GM18870 (cell line): ENCODE results near the gene TPST2.

ENCODE experiments used
- ATAC-seq: cut with Tn5 transposase; IDR thresholded peaks from one replicate; pipeline ENCODE4 v1.9.1; 2021; ENCODE audit warnings: moderate library complexity; ENCODE audit not compliant: unreplicated experiment

TPST2 gene

DNA sequence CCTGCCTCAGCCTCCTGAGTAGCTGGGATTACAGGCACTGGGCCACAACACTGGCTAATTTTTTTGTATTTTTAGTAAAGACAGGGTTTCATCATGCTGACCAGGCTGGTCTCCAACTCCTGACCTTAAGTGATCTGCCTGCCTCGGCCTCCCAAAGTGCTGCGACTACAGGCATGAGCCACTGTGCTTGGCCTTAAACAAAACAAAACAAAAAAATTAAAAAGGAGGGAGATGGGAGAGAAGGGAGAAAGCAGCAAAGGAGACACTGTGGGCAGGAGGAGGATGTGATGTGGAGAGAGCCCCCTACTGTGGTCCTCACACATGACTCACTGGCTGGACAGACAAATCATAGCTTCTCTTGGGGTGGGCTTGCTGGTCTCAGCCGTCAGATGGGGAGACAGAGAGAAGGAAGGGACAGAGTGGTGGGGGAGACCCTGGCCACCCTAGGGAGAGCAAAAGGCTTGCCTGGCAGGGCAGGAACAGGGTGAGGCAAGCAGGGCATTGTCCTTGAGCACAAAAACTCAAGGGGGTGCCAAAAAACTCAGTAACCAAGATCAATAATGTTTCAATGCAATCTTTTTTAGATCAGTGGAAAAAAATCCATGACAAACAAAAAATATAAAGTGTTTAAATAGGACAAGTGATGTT lies 31.6 kb downstream of the TPST2 start:
- ATAC-seq: no peak

- no peak for ATAC-seq
These were observed 33.0 kb downstream of the TPST2 start for GRCh38 chr22:26556904-26557303.

DNA sequence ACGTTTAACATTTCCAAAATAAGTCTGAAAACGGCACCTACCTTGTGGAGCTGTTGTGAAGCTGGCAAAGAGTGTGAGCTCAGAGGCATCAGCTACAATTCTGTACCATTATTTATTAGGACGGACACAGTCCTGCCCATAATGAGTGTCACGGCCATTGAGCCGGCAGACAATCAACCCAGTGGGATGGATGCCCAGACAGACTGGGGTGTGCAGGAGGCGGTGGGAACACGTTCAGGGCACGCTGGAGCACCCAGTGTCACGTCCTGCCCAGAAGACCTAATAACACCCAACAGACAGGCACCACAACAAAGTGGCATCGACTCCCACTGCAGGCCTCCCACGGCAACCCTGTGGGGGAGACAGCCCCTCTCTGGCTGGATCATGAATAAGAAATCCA lies 34.5 kb downstream of the TPST2 start:
- no peak for ATAC-seq

- ATAC-seq: no peak
These were observed 35.0 kb downstream of the TPST2 start for GRCh38 chr22:26554956-26555355.

DNA sequence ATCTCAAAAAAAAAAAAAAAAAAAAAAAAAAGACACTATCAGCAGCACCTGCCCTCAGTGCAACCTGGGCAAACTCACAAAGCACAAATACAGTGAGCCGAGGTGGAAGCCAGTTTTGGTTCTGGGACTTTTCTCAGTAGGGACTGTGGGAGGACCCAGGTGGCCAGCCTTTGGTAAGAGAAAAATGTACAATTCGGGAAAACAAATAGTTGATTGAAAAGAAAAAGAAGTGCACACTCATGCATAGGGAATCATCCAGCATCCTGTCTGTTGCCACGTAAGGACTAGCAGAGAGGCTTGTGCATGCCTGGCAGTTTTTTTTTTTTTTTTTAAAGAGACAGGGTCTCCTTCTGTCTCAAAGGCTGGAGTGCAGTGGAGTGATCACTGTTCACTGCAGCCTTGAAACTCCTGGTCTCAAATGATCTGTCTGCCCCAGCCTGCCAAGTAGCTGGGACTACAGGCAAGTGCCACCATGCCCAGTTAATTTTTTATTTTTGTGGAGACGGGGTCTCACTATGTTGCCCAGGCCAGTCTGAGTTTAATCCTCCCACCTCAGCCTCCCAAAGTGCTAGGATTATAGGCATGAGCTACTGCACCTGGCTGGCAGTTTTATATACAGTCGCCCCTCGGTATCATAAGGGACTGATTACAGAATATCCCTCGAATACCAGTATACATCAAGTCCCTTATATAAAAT lies 36.7 kb downstream of the TPST2 start:
- ATAC-seq: no peak

- ATAC-seq: no peak
These were observed 37.5 kb downstream of the TPST2 start for GRCh38 chr22:26552466-26552865.

DNA sequence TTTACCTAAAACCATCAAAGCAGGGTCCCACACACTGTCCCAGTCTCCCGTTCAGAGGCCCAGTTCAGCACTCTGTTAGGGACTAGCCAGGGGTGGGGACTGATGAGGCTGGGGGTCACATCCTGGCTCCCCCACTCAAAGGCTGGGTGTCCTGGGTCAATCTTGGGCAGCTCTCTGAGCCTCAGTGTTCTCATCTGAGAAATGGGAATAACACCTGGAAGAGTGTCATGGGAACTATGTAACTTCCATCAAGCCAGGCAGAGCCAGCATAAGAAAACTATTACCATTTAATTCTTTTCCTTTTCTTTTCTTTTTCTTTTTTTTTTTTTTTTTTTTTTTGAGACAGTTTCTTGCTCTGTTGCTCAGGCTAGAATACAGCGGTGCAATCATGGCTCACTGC lies 38.4 kb downstream of the TPST2 start:
- no peak for ATAC-seq

DNA sequence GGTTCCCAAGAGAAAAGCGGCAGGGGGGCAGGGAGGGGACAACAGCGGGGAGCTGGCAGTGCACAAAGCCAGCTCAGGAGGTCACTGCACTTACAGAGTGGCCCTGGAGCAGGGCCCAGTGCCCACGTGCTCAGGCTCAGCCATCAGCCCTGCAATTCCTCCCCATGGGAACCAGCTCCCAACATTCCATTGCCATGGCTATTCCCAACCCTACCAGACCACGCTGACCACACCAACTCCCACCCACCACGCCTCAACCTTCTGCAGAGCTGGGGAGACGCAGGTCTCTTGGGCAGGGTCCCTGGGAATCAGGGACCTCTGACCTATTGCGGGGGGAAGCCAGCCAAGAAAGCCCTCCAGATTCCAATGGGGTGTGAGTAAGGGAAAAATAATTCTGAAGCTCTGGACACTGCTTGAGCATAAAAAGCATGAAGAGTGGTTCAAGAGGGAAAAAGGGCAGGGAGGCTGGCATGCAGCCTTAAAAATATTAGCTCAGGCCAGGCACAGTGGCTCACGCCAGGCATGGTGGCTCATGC lies 39.4 kb downstream of the TPST2 start:
- ATAC-seq: no peak

GRCh38 chr22:26549902-26550497 lies 39.9 kb downstream of the TPST2 start:
- no peak for ATAC-seq

DNA sequence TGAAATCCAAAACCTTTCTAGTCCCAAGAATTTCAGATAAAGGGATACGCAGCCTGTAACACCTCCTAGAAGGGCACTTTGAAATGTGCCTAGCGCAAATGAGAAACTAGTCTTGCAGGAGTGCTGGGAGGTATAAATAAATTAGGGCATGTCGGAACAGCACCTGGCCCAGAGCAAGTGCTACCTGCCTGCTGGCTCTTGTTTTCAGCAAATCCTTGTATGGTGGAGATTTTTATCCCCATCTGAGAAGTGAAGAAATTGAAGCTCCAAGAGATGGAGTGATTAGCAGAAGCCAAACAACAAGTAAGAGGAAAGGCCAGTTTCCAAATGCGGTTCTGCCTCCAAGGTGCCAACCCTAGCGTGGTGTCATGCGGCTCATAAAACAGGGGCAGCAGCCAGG lies 40.9 kb downstream of the TPST2 start:
- ATAC-seq: no peak

DNA sequence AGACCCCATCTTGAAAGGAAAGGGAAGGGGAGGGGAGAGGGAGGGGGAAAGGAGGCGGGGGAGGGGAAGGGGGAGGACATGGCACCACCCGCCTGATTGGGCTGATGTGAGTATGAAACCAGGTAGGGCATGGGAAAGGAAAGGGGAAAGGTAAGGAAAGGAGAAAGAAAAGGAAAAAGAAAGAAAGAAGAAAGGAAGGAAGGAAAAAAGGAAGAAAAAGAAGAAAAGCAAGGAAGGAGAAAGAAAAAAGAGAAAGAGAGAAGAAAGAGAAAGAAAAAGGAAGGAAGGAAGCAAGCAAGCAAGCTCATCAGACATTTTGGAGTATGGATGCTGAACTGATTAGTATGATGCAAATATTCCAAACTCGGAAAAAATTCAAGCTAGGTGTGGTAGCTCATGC lies 41.6 kb downstream of the TPST2 start:
- ATAC-seq: no peak

DNA sequence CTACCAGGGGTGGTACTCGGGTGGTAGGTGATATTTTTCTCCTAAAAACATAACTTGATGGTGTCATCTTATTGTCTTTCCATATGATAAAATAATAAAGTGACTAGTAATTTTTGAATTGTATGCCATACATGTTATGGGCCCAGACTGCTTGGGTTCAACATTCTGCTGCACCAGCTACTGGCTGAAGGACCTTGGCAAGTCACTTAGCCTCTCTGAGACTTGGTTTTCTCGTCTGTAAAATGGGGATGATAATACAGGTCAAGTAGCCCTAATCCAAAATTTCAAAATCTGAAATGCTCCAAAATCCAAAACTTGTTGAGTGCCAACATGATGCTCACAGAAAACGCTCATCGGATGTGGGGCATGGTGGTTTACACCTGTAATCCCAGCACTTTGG lies 42.1 kb downstream of the TPST2 start:
- ATAC-seq: no peak

DNA sequence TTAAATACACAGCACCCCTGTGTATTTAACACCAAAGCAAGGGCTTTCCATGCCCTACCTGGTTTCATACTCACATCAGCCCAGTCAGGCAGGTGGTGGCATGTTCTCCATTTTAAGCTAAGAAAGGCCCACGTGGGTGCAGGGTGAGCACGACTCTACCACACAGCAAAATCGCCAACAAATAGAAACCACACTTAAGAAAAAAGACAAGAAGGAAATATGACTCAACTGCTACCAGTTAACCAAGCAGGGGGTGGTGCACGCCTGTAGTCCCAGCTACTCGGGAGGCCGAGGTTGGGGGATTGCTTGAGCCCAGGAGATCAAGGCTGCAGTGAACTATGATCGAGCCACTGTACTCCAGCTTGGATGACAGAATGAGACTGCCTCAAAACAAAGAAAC lies 42.5 kb downstream of the TPST2 start:
- no peak for ATAC-seq

- ATAC-seq: no peak
These were observed 43.6 kb downstream of the TPST2 start for GRCh38 chr22:26546282-26546681.

DNA sequence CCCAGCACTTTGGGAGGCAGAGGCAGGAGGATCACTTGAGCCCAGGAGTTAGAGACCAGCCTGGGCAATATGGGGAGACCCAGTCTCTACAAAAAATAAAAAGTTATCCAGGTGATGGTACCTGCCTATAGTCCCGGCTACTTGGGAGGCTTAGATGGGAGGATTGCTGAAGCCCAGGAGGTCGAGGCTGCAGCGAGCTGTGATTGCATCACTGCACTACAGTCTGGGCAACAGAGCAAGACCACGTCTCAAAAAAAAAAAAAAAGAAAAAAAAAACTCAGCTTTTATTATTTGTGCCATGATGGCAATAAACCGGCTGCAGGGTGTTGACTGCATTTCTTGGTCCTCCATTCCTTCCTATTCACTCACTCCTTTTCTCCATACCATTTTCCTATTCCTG lies 44.1 kb downstream of the TPST2 start:
- no peak for ATAC-seq

DNA sequence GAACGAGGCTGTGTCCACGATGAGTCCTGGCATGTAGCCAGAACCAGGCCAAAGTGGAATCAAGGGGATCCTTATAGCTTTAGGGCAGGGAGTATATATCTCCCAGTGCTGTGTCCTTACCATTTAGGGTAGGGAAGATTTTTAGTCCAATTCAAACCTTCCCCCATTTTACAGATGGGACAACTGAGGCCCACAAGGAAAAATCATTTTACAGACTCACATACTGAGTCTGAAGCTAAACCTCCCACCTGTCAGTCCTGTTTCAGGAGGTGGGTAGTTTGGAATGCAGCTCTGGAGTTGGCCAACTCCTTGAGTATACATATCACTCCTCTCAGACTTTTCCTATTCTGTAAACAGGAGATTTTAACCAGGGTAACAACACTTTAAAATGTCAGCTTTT lies 44.5 kb downstream of the TPST2 start:
- ATAC-seq: no peak

DNA sequence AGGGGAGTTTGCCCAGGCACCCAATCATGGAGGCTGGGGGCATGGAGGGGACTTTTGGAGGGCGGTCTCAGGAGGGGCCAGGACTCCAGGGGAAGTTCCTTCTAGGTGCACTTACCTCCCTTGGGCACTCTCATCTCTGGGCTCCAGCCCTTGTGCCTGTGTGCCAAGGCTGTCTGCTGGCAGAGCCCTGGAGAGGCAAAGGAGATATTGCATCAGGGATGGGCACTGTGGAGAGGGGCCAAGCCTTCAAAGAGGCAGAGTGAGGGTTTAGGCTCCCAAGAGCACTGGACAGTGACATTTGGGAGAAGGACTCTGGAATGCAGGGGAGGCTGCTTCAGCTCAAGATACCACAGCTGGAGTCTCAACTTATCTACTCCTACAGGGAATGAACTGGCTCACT lies 45.4 kb downstream of the TPST2 start:
- no peak for ATAC-seq

GRCh38 chr22:26542831-26543230 lies 47.1 kb downstream of the TPST2 start:
- ATAC-seq: no peak

DNA sequence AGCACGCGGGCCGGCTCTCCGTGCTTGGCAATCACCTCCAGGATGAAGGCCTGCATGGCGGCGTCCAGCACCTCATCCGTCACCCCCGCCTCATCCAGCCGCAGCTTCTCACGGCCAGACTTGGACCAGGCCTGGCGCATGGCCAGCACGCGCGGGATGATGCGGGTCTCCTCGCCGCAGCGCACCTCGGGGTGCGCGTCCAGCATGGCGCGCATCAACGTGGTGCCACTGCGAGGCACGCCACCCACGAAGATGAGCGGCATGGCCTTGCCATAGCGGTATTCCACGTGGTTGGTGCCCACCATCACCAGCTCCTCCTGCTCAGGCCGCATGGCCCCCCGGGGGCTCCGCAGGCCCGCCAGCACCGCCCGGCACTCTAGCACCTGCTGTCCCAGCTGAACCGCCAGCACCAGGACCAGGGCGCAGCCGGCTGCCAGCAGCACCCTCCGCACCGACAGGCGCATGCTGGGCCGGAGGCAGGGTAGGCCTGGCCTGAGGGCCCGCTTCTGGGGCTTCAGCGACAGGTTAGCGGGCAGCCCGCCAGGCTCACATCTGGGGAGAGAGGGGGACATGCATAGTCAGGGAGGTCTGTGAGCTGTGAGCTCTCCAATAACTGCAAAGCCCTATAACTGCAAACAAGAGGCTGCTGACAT lies 48.6 kb downstream of the TPST2 start:
- no peak for ATAC-seq

DNA sequence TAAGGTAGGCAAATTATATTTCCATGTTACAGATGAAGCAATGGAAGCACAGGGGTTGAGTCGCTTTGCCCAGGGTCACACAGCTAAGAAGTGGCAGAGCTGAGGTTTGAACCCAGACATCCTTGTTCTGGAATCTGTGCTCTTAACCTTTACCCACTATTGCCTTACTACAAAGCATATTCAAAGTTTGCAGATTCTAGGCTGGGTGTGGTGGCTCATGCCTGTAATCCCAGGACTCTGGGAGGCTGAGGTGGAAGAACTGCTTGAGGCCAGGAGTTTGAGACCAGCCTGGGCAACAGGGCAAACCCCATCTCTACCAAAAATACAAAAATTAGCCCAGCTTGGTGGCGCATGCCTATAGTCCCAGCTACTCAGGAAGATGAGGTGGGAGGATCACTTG lies 49.8 kb downstream of the TPST2 start:
- ATAC-seq: no peak

- no peak for ATAC-seq
These were observed 53.2 kb downstream of the TPST2 start for GRCh38 chr22:26536762-26537134.
